Gastroesophageal sphincter (tissue), 4 donors: ENCODE data around the gene CEP72. TPM values are rescaled to one million over a fixed set of nuclear protein-coding genes. Genes with fewer than 3 reads are reported as not detected.

Experiments
- ATAC-seq: fragments of 150-250 bp; one replicate; pipeline ENCODE4 v1.9.1; 2016; ENCODE audit warnings: mild to moderate bottlenecking, moderate library complexity
- H3K27ac ChIP-seq, 4 donors: fragments of 200-600 bp; sonication (generic) in 3 of 4; 1 replicate in 3 of 4; 2 replicates in 1 of 4; pipeline ENCODE4 v1.5.1; 2016 to 2019
- H3K27me3 ChIP-seq: fragments of 200-600 bp; sonication (generic); one replicate; pipeline ENCODE4 v1.5.1; 2019
- H3K36me3 ChIP-seq, 2 donors: fragments of 200-600 bp; sonication (generic); one replicate each; pipeline ENCODE4 v1.5.1; 2019; ENCODE audit warnings: control low read depth in 1 of 2
- H3K4me1 ChIP-seq, 3 donors: fragments of 200-600 bp; sonication (generic); 1 replicate in 2 of 3; 2 replicates in 1 of 3; pipeline ENCODE4 v1.5.1; 2016 to 2019; ENCODE audit warnings: control low read depth in 2 of 3
- H3K4me3 ChIP-seq, 2 donors: fragments of 200-600 bp; sonication (generic); one replicate each; pipeline ENCODE4 v1.5.1; 2019; ENCODE audit warnings: mild to moderate bottlenecking in 1 of 2, moderate library complexity in 1 of 2
- H3K9me3 ChIP-seq, 3 donors: fragments of 200-600 bp; sonication (generic); one replicate each; pipeline ENCODE4 v1.5.1; 2017 to 2019; ENCODE audit warnings: control low read depth in 2 of 3
- CTCF ChIP-seq, 4 experiments: fragments of 200-600 bp in 2 of 4; fragments of 450-650 bp in 2 of 4; sonication (generic) in 1 of 4; IDR thresholded peaks; one replicate each; pipeline ENCODE4 v1.5.1; 2017 to 2019; ENCODE audit warnings: antibody characterized with exemption in 4 of 4, mild to moderate bottlenecking in 2 of 4, moderate library complexity in 2 of 4
- EP300 ChIP-seq: sonication (generic); formaldehyde crosslinking; IDR thresholded peaks from one replicate; pipeline ENCODE4 v1.6.1; 2017; ENCODE audit warnings: antibody characterized with exemption, mild to moderate bottlenecking
- POLR2A ChIP-seq, 2 donors: fragments of 450-650 bp; IDR thresholded peaks; one replicate each; pipeline ENCODE4 v1.6.1; 2017; ENCODE audit warnings: antibody characterized with exemption in 2 of 2, mild to moderate bottlenecking in 2 of 2, moderate library complexity in 1 of 2
- POLR2AphosphoS5 ChIP-seq: sonication (generic); formaldehyde crosslinking; IDR thresholded peaks from one replicate; pipeline ENCODE4 v1.6.1; 2017; ENCODE audit warnings: antibody characterized with exemption
- WGBS, 2 donors: methylation state at CpG; one replicate each; pipeline ENCODE4 v1.1.5; 2018; ENCODE audit warnings: low coverage in 1 of 2; 5-methylcytosine and 5-hydroxymethylcytosine counted together
- total RNA-seq, 4 donors: library from RNA; depleted of rRNA; stranded (reverse); fragments of >200 nt; gene quantifications; one replicate each; pipeline ENCODE4 v1.1.0, GENCODE V29; 2016

The CEP72 gene
- total RNA-seq, 4 donors from 2014 or later: 2.1 to 8.7 (median 3.8) TPM

GRCh38 chr5:644971-645370 is 32.8 kb downstream of the CEP72 start:
- Histone ChIP-seq H3K27ac (no peak overlapping the region), H3K4me3 (no peak overlapping the region), H3K27me3 (no peaks in the 10 kb centered on the region), H3K4me1 (no peaks in the 10 kb centered on the region), H3K9me3 (no peaks in the 10 kb centered on the region), H3K36me3 (peaks cover 0 to 47% of the 10 kb centered on the region in 2 donors)
- 91% methylated on average over 4 to 15 of the region's 15 CpGs for WGBS, 2 donors
- ATAC-seq: no peak
- TF ChIP-seq POLR2AphosphoS5: no peak
- no peak for TF ChIP-seq CTCF (IDR thresholded peaks at IDR 0.05)
- TF ChIP-seq POLR2A (IDR thresholded peaks at IDR 0.05): no peak
- TF ChIP-seq EP300: no peak

- ATAC-seq: no peak
- Histone ChIP-seq H3K27ac (no peak overlapping the region), H3K36me3 (peaks cover 0 to 43% of the 10 kb centered on the region in 2 donors), H3K4me1 (no peaks in the 10 kb centered on the region), H3K4me3 (no peak overlapping the region), H3K9me3 (no peaks in the 10 kb centered on the region), H3K27me3 (no peaks in the 10 kb centered on the region)
- TF ChIP-seq EP300 (no peak), CTCF (IDR thresholded peaks at IDR 0.05) (no peak), POLR2AphosphoS5 (no peak), POLR2A (IDR thresholded peaks at IDR 0.05) (no peak)
- 88 to 100% methylated on average over 4 to 10 of the region's 13 CpGs for WGBS, 2 donors
Observed at GRCh38 chr5:645421-645820, 33.3 kb downstream of the CEP72 start.

DNA sequence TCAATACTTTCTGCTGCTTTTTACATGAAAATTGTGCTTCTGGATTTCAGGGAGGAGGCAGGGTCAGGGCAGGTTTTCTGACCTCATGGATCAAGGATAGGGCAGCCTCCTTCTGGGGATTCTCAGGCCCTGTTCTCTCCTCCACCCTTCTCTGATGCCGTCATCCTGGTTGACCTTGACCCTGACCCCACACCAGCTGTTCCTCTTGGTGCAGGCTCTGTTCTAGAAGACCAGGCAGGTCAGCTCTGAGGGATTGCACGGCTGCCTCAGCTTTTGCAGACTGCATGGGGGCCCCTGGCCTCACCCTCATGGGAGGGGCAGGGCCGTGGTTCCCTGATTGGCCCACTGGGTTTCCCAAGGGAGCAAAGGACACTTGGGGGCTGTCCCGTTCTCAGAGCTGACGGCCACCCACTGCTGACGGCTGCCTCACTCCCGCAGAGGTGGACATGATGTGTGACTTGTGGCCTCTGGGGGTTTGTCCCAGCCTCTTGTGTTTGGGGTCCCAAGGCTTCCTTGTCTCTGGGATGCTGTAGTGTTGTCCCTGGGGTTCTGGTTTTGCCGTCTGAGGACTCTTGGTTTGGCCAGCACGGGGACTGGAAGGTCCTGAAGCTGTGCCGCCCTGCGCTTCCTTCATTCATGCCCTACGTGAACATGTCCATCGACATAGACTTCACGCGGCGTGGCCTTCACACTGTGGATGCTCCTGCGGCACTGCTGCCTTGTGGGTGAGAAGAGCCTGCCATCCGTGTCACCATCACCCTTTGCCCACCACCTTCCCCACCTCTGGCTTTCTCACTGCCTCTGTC is 34.5 kb downstream of the CEP72 start:
- Histone ChIP-seq H3K27me3 (no peaks in the 10 kb centered on the region), H3K9me3 (no peaks in the 10 kb centered on the region), H3K36me3 (peaks cover 0 to 32% of the 10 kb centered on the region in 2 donors), H3K4me1 (no peaks in the 10 kb centered on the region), H3K27ac (no peak overlapping the region), H3K4me3 (no peak overlapping the region)
- ATAC-seq: no peak
- no peak for TF ChIP-seq CTCF (IDR thresholded peaks at IDR 0.05)
- TF ChIP-seq POLR2AphosphoS5: no peak
- TF ChIP-seq POLR2A (IDR thresholded peaks at IDR 0.05): no peak
- TF ChIP-seq EP300: no peak
- WGBS, 2 donors: 94 to 100% methylated on average over 3 to 6 of the region's 18 CpGs

DNA sequence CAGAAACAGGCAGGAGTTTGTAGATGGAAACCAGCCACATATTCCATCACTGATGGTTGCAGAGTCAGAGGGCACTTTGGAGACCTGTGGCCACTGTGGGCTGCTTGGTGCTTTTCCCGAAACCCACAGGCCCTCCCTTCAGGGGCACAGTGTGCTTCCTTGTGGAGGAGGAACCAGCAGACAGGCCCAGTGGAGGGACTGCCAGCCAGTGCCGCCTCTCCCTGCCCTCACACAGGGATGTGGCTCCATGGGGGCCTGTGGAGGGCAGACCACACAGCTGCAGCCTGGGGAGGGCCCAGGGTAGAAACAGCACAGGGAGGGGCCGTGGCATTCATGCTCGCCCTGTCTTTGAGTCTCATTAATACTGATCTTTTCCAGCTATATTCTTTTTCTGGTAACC is 35.2 kb downstream of the CEP72 start:
- H3K4me1 ChIP-seq: no peaks in the 10 kb centered on the region
- H3K27me3 ChIP-seq: no peaks in the 10 kb centered on the region
- TF ChIP-seq CTCF (IDR thresholded peaks at IDR 0.05): no peak
- TF ChIP-seq POLR2AphosphoS5: no peak
- no peak for TF ChIP-seq POLR2A (IDR thresholded peaks at IDR 0.05)
- WGBS, 2 donors: 88 to 95% methylated on average over 3 of the region's 4 CpGs
- H3K36me3 ChIP-seq: peaks cover 0 to 34% of the 10 kb centered on the region in 2 donors
- no peak overlapping the region for H3K4me3 ChIP-seq
- ATAC-seq: no peak
- no peaks in the 10 kb centered on the region for H3K9me3 ChIP-seq
- H3K27ac ChIP-seq: no peak overlapping the region

GRCh38 chr5:647727-648126 is 35.6 kb downstream of the CEP72 start:
- ATAC-seq: no peak
- Histone ChIP-seq H3K27ac (no peak overlapping the region), H3K9me3 (no peaks in the 10 kb centered on the region), H3K27me3 (no peaks in the 10 kb centered on the region), H3K4me1 (no peaks in the 10 kb centered on the region), H3K4me3 (no peak overlapping the region), H3K36me3 (peaks cover 0 to 32% of the 10 kb centered on the region in 2 donors)
- TF ChIP-seq POLR2A (IDR thresholded peaks at IDR 0.05) (no peak), EP300 (no peak), POLR2AphosphoS5 (no peak), CTCF (IDR thresholded peaks at IDR 0.05) (no peak)
- 97 to 100% methylated on average over 3 to 5 of the region's 9 CpGs for WGBS, 2 donors
